Erythroblast (primary cell): Measurements from ENCODE around the gene ACOT13.

Experiments
- GATA1 ChIP-seq: IDR thresholded peaks from 2 replicates; pipeline ENCODE4 v1.6.1; 2011; ENCODE audit warnings: low read depth, mild to moderate bottlenecking, control low read depth, low read length, moderate library complexity
- POLR2A ChIP-seq: IDR thresholded peaks from 2 replicates; pipeline ENCODE4 v1.6.1; 2011; ENCODE audit warnings: mild to moderate bottlenecking, low read length

DNA sequence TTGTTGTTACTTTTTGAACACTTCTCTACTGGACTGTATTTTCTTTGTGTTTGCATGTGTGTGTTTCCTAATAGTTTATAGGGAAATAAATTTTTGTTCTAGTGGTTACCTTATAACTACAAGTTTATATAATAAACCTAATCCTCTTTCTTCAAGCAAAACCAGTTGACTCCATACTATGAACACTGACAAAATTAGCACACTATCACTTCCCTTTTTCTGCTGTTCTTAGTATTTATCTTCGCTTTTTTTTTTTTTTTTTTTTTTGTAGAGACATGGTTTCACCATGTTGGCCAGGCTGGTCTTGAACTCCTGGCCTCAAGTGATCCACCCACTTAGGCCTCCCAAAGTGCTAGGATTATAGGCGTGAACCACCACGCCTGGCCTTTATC lies 77.1 kb downstream of the ACOT13 start:
- TF ChIP-seq POLR2A (no peak), GATA1 (no peak)
